Thymus (tissue), 11 donors: ENCODE measurements around the gene PLIN5. TPM values are rescaled to one million over a fixed set of nuclear protein-coding genes. Genes with fewer than 3 reads are reported as not detected.

Experiments
- DNase-seq, 9 donors: peaks; one replicate each; pipeline ENCODE4 v3.0.0-alpha.2; 2013; ENCODE audit warnings: low spot score in 9 of 9, low read depth in 6 of 9, missing footprints in 1 of 9
- H3K27ac ChIP-seq, 2 donors: one replicate each; pipeline ENCODE4 v1.5.1; 2013; ENCODE audit warnings: control low read depth in 1 of 2, low read depth in 1 of 2, low read length in 1 of 2, mild to moderate bottlenecking in 1 of 2, moderate library complexity in 1 of 2
- H3K27me3 ChIP-seq, 2 donors: one replicate each; pipeline ENCODE4 v1.5.1; 2013; ENCODE audit warnings: low read length in 1 of 2; ENCODE audit not compliant: control insufficient read depth in 2 of 2, insufficient read depth in 1 of 2
- H3K36me3 ChIP-seq, 2 donors: one replicate each; pipeline ENCODE4 v1.5.1; 2013; ENCODE audit warnings: low read length in 1 of 2, mild to moderate bottlenecking in 1 of 2, moderate library complexity in 1 of 2; ENCODE audit not compliant: control insufficient read depth in 2 of 2, insufficient read depth in 2 of 2
- H3K4me1 ChIP-seq, 2 donors: one replicate each; pipeline ENCODE4 v1.5.1; 2013; ENCODE audit warnings: low read length in 2 of 2; ENCODE audit not compliant: control insufficient read depth in 2 of 2, insufficient read depth in 2 of 2
- H3K4me3 ChIP-seq, 2 donors: one replicate each; pipeline ENCODE4 v1.5.1; 2013; ENCODE audit warnings: low read length in 2 of 2, control low read depth in 1 of 2, mild to moderate bottlenecking in 1 of 2
- H3K9me3 ChIP-seq, 2 donors: one replicate each; pipeline ENCODE4 v1.5.1; 2013; ENCODE audit warnings: low read length in 1 of 2, mild to moderate bottlenecking in 1 of 2; ENCODE audit not compliant: control insufficient read depth in 2 of 2, insufficient read depth in 1 of 2
- WGBS: extraction: QIAGEN DNeasy Blood & Tissue Kit; methylation state at CpG from one replicate; pipeline ENCODE4 v1.1.7; 2013; 5-methylcytosine and 5-hydroxymethylcytosine counted together
- polyA plus RNA-seq: library from polyadenylated mRNA; stranded (reverse); fragments of 200-250 nt; gene quantifications from one replicate; pipeline ENCODE4 v1.2.3, GENCODE V29; 2013
- total RNA-seq: library from RNA; stranded (reverse); fragments of 120-200 nt; gene quantifications from one replicate; pipeline ENCODE4 v1.2.4, GENCODE V29; 2013
- donor health status: healthy.

Gene PLIN5
- total and polyA plus RNA-seq, 2 donors = 1.2 to 12.3 TPM

DNA sequence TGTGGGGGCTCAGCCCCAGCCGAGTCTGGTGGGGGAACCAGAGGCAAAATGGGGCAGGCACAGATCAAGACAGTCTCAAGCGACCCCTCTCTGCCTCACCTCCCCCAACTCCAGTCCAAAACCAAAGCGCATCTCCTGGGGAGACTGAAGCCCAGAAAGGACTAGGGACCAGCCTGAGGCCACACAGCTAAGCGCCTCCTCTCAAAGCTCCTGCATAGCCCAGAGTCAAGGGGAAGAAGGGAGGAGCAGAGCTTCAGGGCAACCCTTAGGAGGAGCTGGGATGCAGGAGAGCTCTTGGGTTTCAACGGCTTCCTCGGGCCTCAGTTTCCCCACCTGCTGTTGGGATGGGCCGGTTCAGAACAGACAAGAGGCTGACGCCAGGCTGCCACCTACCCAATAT is 44.4 kb upstream of the PLIN5 start:
- WGBS = 86% methylated on average over 8 of the region's 8 CpGs
- DNase-seq = no peak

DNA sequence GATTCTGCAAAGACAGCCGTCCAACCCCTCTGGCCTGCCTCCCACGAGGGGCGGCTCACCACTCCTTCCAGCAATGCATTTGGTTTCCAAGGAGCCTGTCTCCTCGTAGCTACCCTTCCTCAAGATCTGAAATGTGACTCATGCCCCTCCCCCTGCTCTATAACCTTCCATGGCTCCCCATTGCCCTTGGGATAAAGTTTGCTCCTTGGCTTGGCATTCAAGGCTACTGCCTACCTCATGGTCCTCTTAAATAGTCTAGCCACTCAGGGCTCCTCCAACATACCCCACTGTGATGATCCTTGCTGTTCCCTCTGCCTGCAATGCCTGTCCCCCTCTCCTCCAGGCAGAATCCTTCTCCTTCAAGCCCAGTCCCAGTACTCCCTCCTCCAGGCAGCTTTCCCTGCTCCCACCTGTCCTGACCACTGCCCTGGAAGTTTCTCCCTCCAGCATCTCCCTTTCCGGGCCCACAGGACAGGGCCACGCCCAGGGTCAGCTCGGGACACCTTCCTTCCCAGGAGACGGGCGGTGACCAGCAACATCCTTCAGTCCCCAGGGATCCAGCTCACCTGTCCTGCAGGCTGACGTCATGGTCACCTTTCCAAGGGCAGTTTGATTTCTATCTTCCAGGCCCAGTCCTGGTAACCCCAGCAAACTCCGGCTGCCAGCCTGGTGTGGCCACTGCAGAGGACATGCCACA is 43.7 kb upstream of the PLIN5 start:
- peaks cover 0 to 4% of the 10 kb centered on the region in 2 donors for H3K4me1 ChIP-seq
- no peaks in the 10 kb centered on the region for H3K36me3 ChIP-seq
- peaks cover 56 to 94% of the 10 kb centered on the region in 2 donors for H3K27me3 ChIP-seq
- peaks cover 1 to 10% of the 10 kb centered on the region in 2 donors for H3K9me3 ChIP-seq
- H3K27ac ChIP-seq = no peak overlapping the region
- DNase-seq = no peak
- 88% methylated on average over 11 of the region's 11 CpGs for WGBS
- H3K4me3 ChIP-seq = no peak overlapping the region

More for the DNA sequence above, 44.4 kb upstream of the PLIN5 start:
- Histone ChIP-seq H3K4me3 (no peak overlapping the region), H3K36me3 (no peaks in the 10 kb centered on the region), H3K27me3 (peaks cover 61 to 94% of the 10 kb centered on the region in 2 donors), H3K9me3 (peaks cover 1 to 10% of the 10 kb centered on the region in 2 donors), H3K27ac (no peak overlapping the region), H3K4me1 (peaks cover 1 to 9% of the 10 kb centered on the region in 2 donors)

DNA sequence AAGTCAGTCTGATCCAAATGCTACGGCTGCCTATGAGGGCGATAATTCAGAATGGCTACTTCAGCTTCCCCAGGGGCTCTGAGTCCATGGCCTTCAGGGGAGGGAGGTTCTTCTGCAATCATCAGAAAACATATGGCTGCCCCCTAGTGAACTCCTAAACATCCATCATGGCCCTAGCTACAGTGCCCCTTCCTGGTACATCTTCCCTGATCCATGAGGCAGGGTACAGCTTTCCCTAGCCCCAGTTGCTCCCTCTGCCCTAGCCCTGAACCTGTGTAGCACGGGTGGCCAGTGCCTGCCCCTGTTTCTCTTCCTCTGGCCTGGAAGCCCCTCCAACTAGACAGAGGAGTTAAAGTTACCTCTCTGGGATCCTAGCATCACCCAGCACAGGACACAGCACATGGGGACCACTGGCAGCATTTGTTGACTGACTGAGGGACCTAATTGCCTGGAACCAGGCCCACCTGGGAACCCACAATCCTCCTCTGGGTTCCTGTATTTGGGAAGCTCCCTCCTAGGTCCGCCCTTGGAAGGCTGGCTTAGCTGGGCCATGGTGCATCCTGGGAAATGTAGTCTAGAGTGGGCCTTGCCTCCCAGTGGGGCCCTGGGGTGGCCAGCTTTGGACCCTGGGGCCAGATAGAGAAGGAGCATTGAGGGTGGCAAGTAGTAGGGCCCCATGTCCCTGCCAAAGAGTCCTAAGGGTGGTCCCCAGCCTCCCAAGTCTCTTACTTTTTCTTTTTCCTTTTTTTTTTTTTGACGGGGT is 42.2 kb upstream of the PLIN5 start:
- DNase-seq = no peak
- Histone ChIP-seq H3K36me3 (no peaks in the 10 kb centered on the region), H3K27me3 (peaks cover 48 to 82% of the 10 kb centered on the region in 2 donors), H3K4me1 (peaks cover 0 to 4% of the 10 kb centered on the region in 2 donors), H3K9me3 (peaks cover 1 to 10% of the 10 kb centered on the region in 2 donors), H3K27ac (no peak overlapping the region), H3K4me3 (no peak overlapping the region)
- WGBS = 91% methylated on average over 5 of the region's 5 CpGs

DNA sequence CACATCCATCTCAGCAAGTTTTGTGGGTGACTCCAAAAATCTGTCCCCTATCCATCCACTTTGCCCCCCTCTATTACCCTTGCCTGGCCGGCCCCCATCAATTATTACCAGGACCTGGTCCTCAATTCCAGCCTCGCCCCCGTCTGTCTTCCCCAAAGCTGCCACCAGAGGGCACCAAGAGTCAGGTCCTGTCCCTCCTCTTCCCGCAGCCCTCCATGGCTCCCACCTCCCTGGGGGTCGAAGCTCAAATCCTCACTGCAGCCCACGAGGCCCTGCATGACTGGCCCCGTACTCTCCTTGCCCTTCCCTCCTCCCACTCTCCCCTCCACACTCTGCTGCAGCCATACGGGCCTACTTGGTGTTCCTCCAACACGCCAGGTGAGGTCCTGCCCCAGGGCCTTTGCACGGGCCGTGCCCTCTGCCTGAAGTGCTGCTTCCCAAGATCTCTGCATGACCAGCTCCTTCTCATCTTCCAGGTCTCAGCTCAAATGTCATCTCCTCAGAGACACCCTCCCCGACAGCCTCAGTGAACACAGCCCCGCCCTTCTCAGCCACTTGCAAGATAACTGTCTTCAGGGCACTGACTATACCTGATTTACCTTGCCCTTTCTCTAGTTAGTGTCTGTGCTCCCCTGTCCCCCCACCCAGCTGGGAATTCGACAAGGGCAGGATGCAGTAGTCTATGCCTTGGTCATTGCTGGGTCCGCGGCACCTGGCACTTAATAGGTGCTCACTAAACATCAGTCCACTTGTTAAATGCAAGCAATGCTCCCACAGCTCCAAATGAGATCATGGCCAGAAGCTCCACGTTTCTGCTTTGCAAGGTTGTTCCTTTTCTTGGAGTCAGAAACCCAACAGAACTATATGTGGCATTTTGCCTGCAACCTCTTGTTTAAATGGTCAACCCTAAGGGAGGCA is 41.3 kb upstream of the PLIN5 start:
- Histone ChIP-seq H3K9me3 (peaks cover 1 to 10% of the 10 kb centered on the region in 2 donors), H3K27me3 (peaks cover 39 to 76% of the 10 kb centered on the region in 2 donors), H3K27ac (no peak overlapping the region), H3K36me3 (no peaks in the 10 kb centered on the region), H3K4me3 (no peak overlapping the region), H3K4me1 (peaks cover 0 to 4% of the 10 kb centered on the region in 2 donors)
- 62% methylated on average over 17 of the region's 17 CpGs for WGBS
- DNase-seq = peak in 3 of 9 donors; percentile 37 to 46 (median 42)

DNA sequence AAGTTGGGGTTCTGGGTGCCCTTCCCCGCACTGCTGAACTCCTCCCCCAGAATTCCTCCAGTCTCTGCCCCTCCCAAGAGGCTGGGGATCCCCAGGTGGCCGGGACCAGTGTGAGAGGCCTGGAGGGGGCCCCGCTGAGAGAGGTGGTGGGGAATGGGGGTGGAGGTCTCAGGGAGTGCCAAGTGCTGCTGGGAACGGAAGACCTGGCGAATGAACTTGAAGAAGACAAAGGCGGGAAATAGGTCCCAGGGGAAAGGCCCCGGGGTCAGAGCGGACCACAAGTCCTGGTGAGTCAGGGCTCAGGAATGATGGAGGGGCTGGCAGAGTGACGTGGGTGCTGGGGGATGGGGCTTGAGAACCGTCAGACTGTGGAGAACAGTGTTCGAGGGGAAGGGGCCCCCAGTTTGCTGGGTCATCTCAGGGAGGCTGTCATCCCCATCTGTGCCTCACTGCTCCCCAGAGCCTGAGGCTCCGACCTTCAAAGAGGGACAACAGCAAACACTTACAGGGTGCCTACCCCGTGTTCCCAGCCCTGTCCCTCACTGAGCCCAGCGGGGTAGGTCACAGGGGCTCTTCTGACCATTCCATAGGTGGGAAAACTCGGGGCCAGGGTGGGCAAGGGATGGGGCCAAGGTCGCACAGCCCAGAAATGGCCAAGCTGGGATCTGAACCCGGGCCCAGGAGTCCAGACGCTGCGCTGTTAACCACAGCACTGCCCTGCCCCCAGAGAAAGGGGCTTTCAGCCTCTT is 40.4 kb upstream of the PLIN5 start:
- WGBS = 29% methylated on average over 19 of the region's 19 CpGs
- H3K27ac ChIP-seq = no peak overlapping the region
- no peak for DNase-seq

DNA sequence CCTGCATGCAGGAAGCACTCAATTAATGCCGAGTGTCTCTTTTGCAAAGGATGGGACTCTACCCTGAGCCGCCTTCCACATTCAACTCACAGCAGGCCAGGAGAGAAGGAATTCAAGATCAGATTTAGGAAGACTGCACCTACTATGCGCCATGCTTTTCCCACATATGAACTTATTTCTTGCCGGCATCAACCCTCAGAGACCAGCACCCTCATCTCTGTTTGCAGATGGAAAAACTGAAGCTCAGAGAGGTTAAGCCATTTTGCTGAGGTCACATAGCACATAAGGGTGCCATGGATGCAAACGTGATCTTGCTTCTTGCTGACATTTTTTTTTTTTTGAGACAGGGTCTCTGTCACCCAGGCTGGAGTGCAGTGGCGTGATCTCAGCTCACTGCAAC is 38.7 kb upstream of the PLIN5 start:
- H3K27ac ChIP-seq = no peak overlapping the region
- DNase-seq = no peak
- no peaks in the 10 kb centered on the region for H3K36me3 ChIP-seq
- H3K27me3 ChIP-seq = peaks cover 13 to 50% of the 10 kb centered on the region in 2 donors
- WGBS = 88% methylated on average over 6 of the region's 6 CpGs
- H3K4me1 ChIP-seq = no peaks in the 10 kb centered on the region
- H3K9me3 ChIP-seq = peaks cover under 1 to 3% of the 10 kb centered on the region in 2 donors
- H3K4me3 ChIP-seq = no peak overlapping the region

More for the DNA sequence above, 40.4 kb upstream of the PLIN5 start:
- peaks cover 0 to 2% of the 10 kb centered on the region in 2 donors for H3K4me1 ChIP-seq
- H3K4me3 ChIP-seq = no peak overlapping the region
- H3K9me3 ChIP-seq = peaks cover 1 to 10% of the 10 kb centered on the region in 2 donors
- peaks cover 31 to 68% of the 10 kb centered on the region in 2 donors for H3K27me3 ChIP-seq
- no peaks in the 10 kb centered on the region for H3K36me3 ChIP-seq

DNA sequence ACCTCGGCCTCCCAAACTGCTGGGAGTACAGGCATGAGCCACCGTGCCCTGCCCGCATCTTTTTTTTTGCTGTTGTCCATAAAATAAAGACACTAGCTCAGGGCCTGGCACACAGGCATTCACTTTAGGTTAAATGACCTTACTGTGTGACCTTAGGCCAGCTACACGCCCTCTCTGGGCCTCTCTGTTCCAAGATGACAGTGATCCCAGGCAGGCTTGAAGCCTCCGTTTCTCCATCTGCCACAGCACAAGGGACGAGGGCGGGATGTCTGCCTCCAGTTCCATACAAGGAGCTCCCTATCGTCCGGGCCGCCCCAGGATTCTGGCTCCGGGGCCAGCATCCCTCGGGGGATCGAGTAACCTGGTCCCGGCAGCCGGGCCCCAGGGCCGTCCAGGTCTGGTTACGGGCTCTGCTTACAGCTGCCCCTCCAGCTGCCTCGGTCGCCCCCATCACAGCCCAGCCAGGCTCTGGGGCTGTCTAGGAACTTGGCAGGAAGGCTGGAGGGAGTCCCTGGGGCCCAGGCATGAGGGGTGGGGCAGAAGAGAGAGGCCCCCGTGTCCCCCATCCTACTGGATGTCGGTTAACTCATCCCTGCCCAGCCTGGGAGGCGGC is 36.4 kb upstream of the PLIN5 start:
- Histone ChIP-seq H3K27me3 (peaks cover 7 to 30% of the 10 kb centered on the region in 2 donors), H3K4me3 (no peak overlapping the region), H3K4me1 (peaks cover 0 to 5% of the 10 kb centered on the region in 2 donors), H3K36me3 (no peaks in the 10 kb centered on the region), H3K9me3 (peaks cover 0 to 3% of the 10 kb centered on the region in 2 donors), H3K27ac (no peak overlapping the region)
- DNase-seq = no peak
- 80% methylated on average over 22 of the region's 22 CpGs for WGBS

DNA sequence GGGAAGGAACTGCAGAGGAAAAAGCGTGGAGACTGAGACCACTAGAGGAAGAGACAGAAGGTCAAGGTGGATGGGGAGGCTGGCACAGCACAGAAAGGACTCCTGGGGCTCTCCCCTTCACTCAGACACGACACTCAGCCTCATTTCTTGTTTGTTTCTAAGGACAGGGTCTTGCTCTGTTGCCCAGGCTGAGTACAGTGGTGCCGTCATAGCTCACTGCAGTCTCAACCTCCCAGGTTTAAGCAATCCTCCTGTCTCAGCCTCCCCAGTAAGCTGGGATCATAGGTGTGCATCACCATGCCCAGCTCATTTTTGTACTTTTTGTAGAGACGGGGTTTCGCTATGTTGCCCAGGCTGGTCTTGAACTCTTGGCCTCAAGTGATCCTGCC is 35.9 kb upstream of the PLIN5 start:
- Histone ChIP-seq H3K4me3 (no peak overlapping the region), H3K27me3 (peaks cover 7 to 25% of the 10 kb centered on the region in 2 donors), H3K27ac (no peak overlapping the region), H3K9me3 (no peaks in the 10 kb centered on the region), H3K36me3 (no peaks in the 10 kb centered on the region), H3K4me1 (peaks cover 0 to 5% of the 10 kb centered on the region in 2 donors)
- DNase-seq = no peak
- 92% methylated on average over 5 of the region's 5 CpGs for WGBS
